ENCODE results near the gene TBCE.

- TF ChIP-seq CTCF (IDR thresholded peaks at IDR 0.05): no peak
- no peak for TF ChIP-seq POLR2A (IDR thresholded peaks at IDR 0.05)
Observed at GRCh38 chr1:235329139-235329902, 37.9 kb upstream of the TBCE start.

Measured in lower leg skin (tissue), 3 donors.